GM21717 (cell line): ENCODE measurements around the gene VWA1.
"Not testable (repeated sequence)": the region's sequence is repeated elsewhere in the genome, so short reads cannot be mapped to it uniquely, and the experiment has no call there.

ENCODE experiments used
- ATAC-seq: cut with Tn5 transposase; IDR thresholded peaks from one replicate; pipeline ENCODE4 v1.9.1; 2021; ENCODE audit warnings: mild to moderate bottlenecking, moderate library complexity; ENCODE audit not compliant: unreplicated experiment

The VWA1 gene

GRCh38 chr1:1434824-1435105 is 725 bp upstream of the VWA1 start:
- ATAC-seq = no peak

- no peak for ATAC-seq
Measured at GRCh38 chr1:1435911-1436629, 580 bp downstream of the VWA1 start.

- no peak for ATAC-seq
Measured at GRCh38 chr1:1436630-1437032, 1.1 kb downstream of the VWA1 start.

- no peak for ATAC-seq
Measured at GRCh38 chr1:1437033-1437903, 1.8 kb downstream of the VWA1 start.

GRCh38 chr1:1437904-1438376 is 2.5 kb downstream of the VWA1 start:
- no peak for ATAC-seq

- no peak for ATAC-seq
Measured at GRCh38 chr1:1438531-1439381, 3.3 kb downstream of the VWA1 start.

GRCh38 chr1:1439546-1440261 is 4.2 kb downstream of the VWA1 start:
- no peak for ATAC-seq

- ATAC-seq = no peak
Measured at GRCh38 chr1:1440262-1441001, 4.9 kb downstream of the VWA1 start.

GRCh38 chr1:1441002-1441888 is 5.8 kb downstream of the VWA1 start:
- no peak for ATAC-seq

GRCh38 chr1:1442069-1442770 is 6.7 kb downstream of the VWA1 start:
- ATAC-seq = no peak

- ATAC-seq = not testable (repeated sequence)
Measured at GRCh38 chr1:1446631-1447030, 11.1 kb downstream of the VWA1 start.

GRCh38 chr1:1449099-1449739 is 13.7 kb downstream of the VWA1 start, which contains the start of gene ATAD3C:
Gene ATAD3C, plus strand, starts transcription at chr1:1449689. Its CDS starts 995 bp downstream, at chr1:1450684.
- ATAC-seq = no peak

- not testable (repeated sequence) for ATAC-seq
Measured at GRCh38 chr1:1450616-1451015, 15.1 kb downstream of the VWA1 start.

- ATAC-seq = no peak
Measured at GRCh38 chr1:1451696-1452364, 16.3 kb downstream of the VWA1 start.

- ATAC-seq = not testable (repeated sequence)
Measured at GRCh38 chr1:1452365-1452739, 16.9 kb downstream of the VWA1 start.

- ATAC-seq = no peak
Measured at GRCh38 chr1:1452882-1453281, 17.4 kb downstream of the VWA1 start.
